ENCODE measurements around the gene CHPF.

CHPF gene

GRCh38 chr2:219493086-219493485, 50.5 kb downstream of the CHPF start:
- DNase-seq = no peak

- no peak for DNase-seq
Measured at GRCh38 chr2:219492575-219492974, 51.0 kb downstream of the CHPF start.

GRCh38 chr2:219491278-219491963, 52.2 kb downstream of the CHPF start:
- no peak for DNase-seq

GRCh38 chr2:219490600-219491130, 52.9 kb downstream of the CHPF start:
- no peak for DNase-seq

- no peak for DNase-seq
Measured at GRCh38 chr2:219490186-219490585, 53.4 kb downstream of the CHPF start.

- DNase-seq = no peak
Measured at GRCh38 chr2:219489315-219489714, 54.3 kb downstream of the CHPF start.

Data from SIG-M5 (cell line).